ENCODE data around the gene HPS4.
"Not testable (repeated sequence)": the region's sequence is repeated elsewhere in the genome, so short reads cannot be mapped to it uniquely, and the experiment has no call there.

GRCh38 chr22:26438776-26439175, 44.8 kb downstream of the HPS4 start:
- not testable (repeated sequence) for TF ChIP-seq EZH2 (IDR thresholded peaks at IDR 0.05; ENCODE audit: insufficient read depth, poor library complexity, severe bottlenecking); EZH2phosphoT487 (IDR thresholded peaks at IDR 0.05; ENCODE audit: insufficient read depth, low read depth)
